ENCODE results near the gene MAGEA2B.
"Not testable (repeated sequence)": the region's sequence is repeated elsewhere in the genome, so short reads cannot be mapped to it uniquely, and the experiment has no call there.

The MAGEA2B gene

DNA sequence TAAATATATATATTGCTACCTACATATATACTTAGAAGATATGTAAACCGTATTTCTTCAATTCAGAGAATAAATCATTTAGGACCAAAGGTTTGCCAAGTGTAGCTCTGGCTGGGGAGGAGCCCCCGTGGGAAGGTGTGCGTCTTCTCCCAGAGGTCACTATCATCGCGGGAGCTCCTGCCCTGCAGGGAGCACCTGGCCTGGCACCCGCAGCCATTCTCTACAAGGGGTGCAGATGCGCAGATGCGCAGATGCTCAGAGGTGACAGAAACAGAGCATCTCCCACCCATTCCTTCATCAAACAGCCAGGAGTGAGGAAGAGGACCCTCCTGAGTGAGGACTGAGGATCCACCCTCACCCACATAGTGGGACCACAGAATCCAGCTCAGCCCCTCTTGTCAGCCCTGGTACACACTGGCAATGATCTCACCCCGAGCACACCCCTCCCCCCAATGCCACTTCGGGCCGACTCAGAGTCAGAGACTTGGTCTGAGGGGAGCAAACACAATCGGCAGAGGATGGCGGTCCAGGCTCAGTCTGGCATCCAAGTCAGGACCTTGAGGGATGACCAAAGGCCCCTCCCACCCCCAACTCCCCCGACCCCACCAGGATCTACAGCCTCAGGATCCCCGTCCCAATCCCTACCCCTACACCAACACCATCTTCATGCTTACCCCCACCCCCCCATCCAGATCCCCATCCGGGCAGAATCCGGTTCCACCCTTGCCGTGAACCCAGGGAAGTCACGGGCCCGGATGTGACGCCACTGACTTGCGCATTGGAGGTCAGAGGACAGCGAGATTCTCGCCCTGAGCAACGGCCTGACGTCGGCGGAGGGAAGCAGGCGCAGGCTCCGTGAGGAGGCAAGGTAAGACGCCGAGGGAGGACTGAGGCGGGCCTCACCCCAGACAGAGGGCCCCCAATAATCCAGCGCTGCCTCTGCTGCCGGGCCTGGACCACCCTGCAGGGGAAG lies at the start of gene MAGEA2B:
MAGEA2B (plus strand) TSS at position 814 of the 973 bp plus-strand sequence. CDS start 2,479 bp downstream, outside the sequence.
- not testable (repeated sequence) for H3K27me3 ChIP-seq (ENCODE audit: control insufficient read depth in 1 of 2, insufficient read depth in 2 of 2, low read length in 2 of 2); H3K36me3 ChIP-seq (ENCODE audit: insufficient read depth, low read length); H3K4me1 ChIP-seq (ENCODE audit: insufficient read depth, low read length); H3K4me3 ChIP-seq (ENCODE audit: low read depth in 1 of 2, low read length in 2 of 2); H3K27ac ChIP-seq (ENCODE audit: low read depth, low read length); H3K9ac ChIP-seq (ENCODE audit: low read length); H3K9me3 ChIP-seq (ENCODE audit: low read length)

- Histone ChIP-seq H3K36me3 (ENCODE audit: insufficient read depth, low read length) (no peaks in the 10 kb centered on the region), H3K4me3 (ENCODE audit: low read depth in 1 of 2, low read length in 2 of 2) (no peak overlapping the region), H3K4me1 (ENCODE audit: insufficient read depth, low read length) (no peaks in the 10 kb centered on the region), H3K27me3 (ENCODE audit: control insufficient read depth in 1 of 2, insufficient read depth in 2 of 2, low read length in 2 of 2) (no peaks in the 10 kb centered on the region), H3K9ac (ENCODE audit: low read length) (no peak overlapping the region), H3K9me3 (ENCODE audit: low read length) (no peaks in the 10 kb centered on the region), H3K27ac (ENCODE audit: low read depth, low read length) (no peak overlapping the region)
These were observed 40.3 kb upstream of the MAGEA2B start for GRCh38 chrX:152674135-152674534.

DNA sequence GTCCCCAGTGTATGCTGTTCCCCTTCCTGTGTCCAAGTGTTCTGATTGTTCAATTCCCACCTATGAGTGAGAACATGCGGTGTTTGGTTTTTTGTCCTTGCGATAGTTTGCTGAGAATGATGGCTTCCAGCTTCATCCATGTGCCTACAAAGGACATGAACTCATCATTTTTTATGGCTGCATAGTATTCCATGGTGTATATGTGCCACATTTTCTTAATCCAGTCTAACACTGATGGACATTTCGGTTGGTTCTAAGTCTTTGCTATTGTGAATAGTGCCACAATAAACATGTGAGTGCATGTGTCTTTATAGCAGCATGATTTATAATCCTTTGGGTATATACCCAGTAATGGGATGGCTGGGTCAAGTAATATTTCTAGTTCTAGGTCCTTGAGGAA lies 39.8 kb upstream of the MAGEA2B start:
- not testable (repeated sequence) for H3K9ac ChIP-seq (ENCODE audit: low read length); H3K36me3 ChIP-seq (ENCODE audit: insufficient read depth, low read length); H3K4me1 ChIP-seq (ENCODE audit: insufficient read depth, low read length); H3K9me3 ChIP-seq (ENCODE audit: low read length); H3K27me3 ChIP-seq (ENCODE audit: control insufficient read depth in 1 of 2, insufficient read depth in 2 of 2, low read length in 2 of 2); H3K4me3 ChIP-seq (ENCODE audit: low read depth in 1 of 2, low read length in 2 of 2); H3K27ac ChIP-seq (ENCODE audit: low read depth, low read length)

DNA sequence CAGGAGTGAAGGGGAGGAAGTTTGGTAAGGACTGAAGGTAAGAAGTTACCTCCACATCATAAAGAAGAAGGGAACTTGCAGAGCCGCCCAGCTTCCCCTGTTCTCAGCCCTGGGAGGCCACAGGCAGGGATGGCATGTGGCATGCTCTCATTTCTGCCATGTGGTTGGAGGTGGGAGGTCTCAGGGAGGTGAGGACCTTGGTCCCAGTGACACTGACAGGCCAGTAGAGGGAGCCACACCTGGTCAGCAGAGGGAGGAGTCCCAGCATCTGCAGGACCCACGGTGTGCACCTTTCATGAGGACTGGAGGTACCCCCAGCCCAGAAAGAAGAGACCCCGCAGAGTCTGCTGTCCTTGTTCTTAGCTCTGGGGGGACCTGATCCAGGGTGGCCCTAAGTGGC lies 33.4 kb upstream of the MAGEA2B start:
- H3K36me3 ChIP-seq (ENCODE audit: insufficient read depth, low read length); H3K9me3 ChIP-seq (ENCODE audit: low read length); H3K4me3 ChIP-seq (ENCODE audit: low read depth in 1 of 2, low read length in 2 of 2); H3K9ac ChIP-seq (ENCODE audit: low read length); H3K27me3 ChIP-seq (ENCODE audit: control insufficient read depth in 1 of 2, insufficient read depth in 2 of 2, low read length in 2 of 2); H3K4me1 ChIP-seq (ENCODE audit: insufficient read depth, low read length); H3K27ac ChIP-seq (ENCODE audit: low read depth, low read length): not testable (repeated sequence)

GRCh38 chrX:152697952-152698931 lies 16.2 kb upstream of the MAGEA2B start, which contains the start of gene MAGEA3:
TSS of gene MAGEA3 (plus strand) at chrX:152698794. CDS start at chrX:152700833, 2,039 bp downstream.
- H3K9ac ChIP-seq (ENCODE audit: low read length); H3K27me3 ChIP-seq (ENCODE audit: control insufficient read depth in 1 of 2, insufficient read depth in 2 of 2, low read length in 2 of 2); H3K4me3 ChIP-seq (ENCODE audit: low read depth in 1 of 2, low read length in 2 of 2); H3K36me3 ChIP-seq (ENCODE audit: insufficient read depth, low read length); H3K9me3 ChIP-seq (ENCODE audit: low read length); H3K27ac ChIP-seq (ENCODE audit: low read depth, low read length); H3K4me1 ChIP-seq (ENCODE audit: insufficient read depth, low read length): not testable (repeated sequence)

GRCh38 chrX:152700390-152700789 lies 14.0 kb upstream of the MAGEA2B start:
- not testable (repeated sequence) for H3K9ac ChIP-seq (ENCODE audit: low read length); H3K4me1 ChIP-seq (ENCODE audit: insufficient read depth, low read length); H3K36me3 ChIP-seq (ENCODE audit: insufficient read depth, low read length); H3K9me3 ChIP-seq (ENCODE audit: low read length); H3K27ac ChIP-seq (ENCODE audit: low read depth, low read length); H3K27me3 ChIP-seq (ENCODE audit: control insufficient read depth in 1 of 2, insufficient read depth in 2 of 2, low read length in 2 of 2); H3K4me3 ChIP-seq (ENCODE audit: low read depth in 1 of 2, low read length in 2 of 2)

DNA sequence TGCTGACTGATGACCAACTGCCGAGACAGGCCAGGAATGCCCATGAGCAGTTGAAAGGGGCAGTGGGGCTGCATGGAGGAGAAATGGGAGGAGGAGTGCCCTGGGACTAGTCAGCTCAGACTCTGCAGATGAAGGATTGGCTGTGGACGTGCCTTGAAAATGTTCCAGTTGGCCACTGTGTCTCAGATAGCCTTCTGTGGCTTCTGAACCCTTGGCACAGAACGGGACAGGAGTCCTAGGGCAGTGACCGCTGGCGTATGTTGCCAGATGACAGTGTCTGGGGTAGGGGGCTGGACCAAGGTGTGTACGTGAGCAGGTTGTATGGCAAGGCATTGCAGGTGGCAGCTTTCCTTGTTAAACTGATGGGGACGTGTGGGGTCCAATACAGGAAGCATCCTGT lies 7.9 kb upstream of the MAGEA2B start:
- not testable (repeated sequence) for H3K9ac ChIP-seq (ENCODE audit: low read length); H3K4me3 ChIP-seq (ENCODE audit: low read depth in 1 of 2, low read length in 2 of 2); H3K27me3 ChIP-seq (ENCODE audit: control insufficient read depth in 1 of 2, insufficient read depth in 2 of 2, low read length in 2 of 2); H3K36me3 ChIP-seq (ENCODE audit: insufficient read depth, low read length); H3K9me3 ChIP-seq (ENCODE audit: low read length); H3K27ac ChIP-seq (ENCODE audit: low read depth, low read length); H3K4me1 ChIP-seq (ENCODE audit: insufficient read depth, low read length)

GRCh38 chrX:152709173-152709572 lies 5.3 kb upstream of the MAGEA2B start, which contains the start of gene CSAG2:
TSS of gene CSAG2 (minus strand) at chrX:152709273. CDS start at chrX:152709112, 161 bp downstream.
- not testable (repeated sequence) for H3K27me3 ChIP-seq (ENCODE audit: control insufficient read depth in 1 of 2, insufficient read depth in 2 of 2, low read length in 2 of 2); H3K9me3 ChIP-seq (ENCODE audit: low read length); H3K4me1 ChIP-seq (ENCODE audit: insufficient read depth, low read length); H3K4me3 ChIP-seq (ENCODE audit: low read depth in 1 of 2, low read length in 2 of 2); H3K27ac ChIP-seq (ENCODE audit: low read depth, low read length); H3K36me3 ChIP-seq (ENCODE audit: insufficient read depth, low read length); H3K9ac ChIP-seq (ENCODE audit: low read length)

DNA sequence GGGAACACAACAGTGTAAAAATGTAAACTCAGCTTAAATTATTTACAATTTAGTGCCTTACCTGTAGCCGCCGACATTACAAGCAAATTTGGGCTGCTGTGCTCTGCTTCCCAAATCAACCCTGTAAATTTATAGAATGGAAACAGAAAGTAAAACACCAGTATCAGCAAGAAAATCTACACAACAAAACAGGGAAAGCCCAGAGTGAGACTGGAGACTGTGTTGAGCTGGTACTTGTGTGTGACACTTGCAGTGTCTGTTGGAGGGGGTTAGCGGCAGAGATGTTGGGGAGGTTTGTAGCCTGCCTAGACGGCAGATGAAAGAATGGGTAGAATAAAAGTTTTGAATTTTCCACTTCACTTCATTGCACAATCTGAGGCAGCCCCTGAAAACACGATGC lies 1.2 kb upstream of the MAGEA2B start:
- not testable (repeated sequence) for H3K27me3 ChIP-seq (ENCODE audit: control insufficient read depth in 1 of 2, insufficient read depth in 2 of 2, low read length in 2 of 2); H3K9ac ChIP-seq (ENCODE audit: low read length); H3K9me3 ChIP-seq (ENCODE audit: low read length); H3K36me3 ChIP-seq (ENCODE audit: insufficient read depth, low read length); H3K27ac ChIP-seq (ENCODE audit: low read depth, low read length); H3K4me1 ChIP-seq (ENCODE audit: insufficient read depth, low read length); H3K4me3 ChIP-seq (ENCODE audit: low read depth in 1 of 2, low read length in 2 of 2)

GRCh38 chrX:152725409-152725808 lies 11.0 kb downstream of the MAGEA2B start:
- H3K9ac ChIP-seq (ENCODE audit: low read length) = no peak overlapping the region
- no peaks in the 10 kb centered on the region for H3K36me3 ChIP-seq (ENCODE audit: insufficient read depth, low read length)
- no peaks in the 10 kb centered on the region for H3K9me3 ChIP-seq (ENCODE audit: low read length)
- no peaks in the 10 kb centered on the region for H3K4me1 ChIP-seq (ENCODE audit: insufficient read depth, low read length)
- H3K27me3 ChIP-seq (ENCODE audit: control insufficient read depth in 1 of 2, insufficient read depth in 2 of 2, low read length in 2 of 2) = no peaks in the 10 kb centered on the region
- no peak overlapping the region for H3K27ac ChIP-seq (ENCODE audit: low read depth, low read length)
- no peak overlapping the region for H3K4me3 ChIP-seq (ENCODE audit: low read depth in 1 of 2, low read length in 2 of 2)

DNA sequence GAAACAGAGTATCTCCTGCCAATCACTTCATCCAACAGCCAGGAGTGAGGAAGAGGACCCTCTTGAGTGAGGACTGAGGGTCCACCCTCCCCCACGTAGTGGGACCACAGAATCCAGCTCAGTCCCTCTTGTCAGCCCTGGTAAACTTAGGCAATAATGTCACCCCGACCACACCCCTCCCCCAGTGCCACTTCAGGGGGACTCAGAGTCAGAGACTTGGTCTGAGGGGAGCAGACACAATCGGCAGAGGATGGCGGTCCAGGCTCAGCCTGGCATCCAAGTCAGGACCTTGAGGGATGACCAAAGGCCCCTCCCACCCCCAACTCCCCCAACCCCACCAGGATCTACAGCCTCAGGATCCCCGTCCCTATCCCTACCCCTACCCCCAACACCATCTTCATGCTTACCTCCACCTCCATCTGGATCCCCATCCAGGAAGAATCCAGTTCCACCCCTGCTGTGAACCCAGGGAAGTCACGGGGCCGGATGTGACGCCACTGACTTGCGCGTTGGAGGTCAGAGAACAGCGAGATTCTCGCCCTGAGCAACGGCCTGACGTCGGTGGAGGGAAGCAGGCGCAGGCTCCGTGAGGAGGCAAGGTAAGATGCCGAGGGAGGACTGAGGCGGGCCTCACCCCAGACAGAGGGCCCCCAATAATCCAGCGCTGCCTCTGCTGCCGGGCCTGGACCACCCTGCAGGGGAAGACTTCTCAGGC lies 19.0 kb downstream of the MAGEA2B start, which contains the start of the genes CSAG1 and MAGEA12:
CSAG1 (minus strand) TSS at position 461 of the 715 bp plus-strand sequence. CDS start 1,261 bp downstream, outside the sequence.
MAGEA12 (plus strand) TSS at position 497 of the 715 bp plus-strand sequence. CDS start 2,405 bp downstream, outside the sequence.
- H3K27me3 ChIP-seq (ENCODE audit: control insufficient read depth in 1 of 2, insufficient read depth in 2 of 2, low read length in 2 of 2) = no peaks in the 10 kb centered on the region
- no peaks in the 10 kb centered on the region for H3K9me3 ChIP-seq (ENCODE audit: low read length)
- no peak within 1 kb of the TSS for H3K9ac ChIP-seq (ENCODE audit: low read length)
- no peaks in the 10 kb centered on the region for H3K36me3 ChIP-seq (ENCODE audit: insufficient read depth, low read length)
- no peak within 1 kb of the TSS for H3K4me3 ChIP-seq (ENCODE audit: low read depth in 1 of 2, low read length in 2 of 2)
- H3K4me1 ChIP-seq (ENCODE audit: insufficient read depth, low read length) = no peaks in the 10 kb centered on the region
- H3K27ac ChIP-seq (ENCODE audit: low read depth, low read length) = no peak within 1 kb of the TSS
